ENCODE results near the gene MOK. TPM values are rescaled to one million over a fixed set of nuclear protein-coding genes. Genes with fewer than 3 reads are reported as not detected.
A peak's percentile ranks its signal among the peaks of the same experiment; 100 is the strongest.

MOK gene
- total RNA-seq, 2 experiments from 2014 or later: 2.3 to 2.5 TPM

GRCh38 chr14:102222009-102222575, 82.9 kb downstream of the MOK start:
- H3K4me3 Mint-ChIP-seq: no peak overlapping the region
- Histone ChIP-seq H3K4me1 (ENCODE audit: insufficient read depth, low read length) (peaks cover 13% of the 10 kb centered on the region), H3K36me3 (ENCODE audit: insufficient read depth, low read length) (peaks cover 14% of the 10 kb centered on the region), H3K4me3 (ENCODE audit: low read length) (no peak overlapping the region), H3K27ac (ENCODE audit: low read depth in 1 of 2, low read length in 2 of 2) (no peak overlapping the region), H3K27me3 (ENCODE audit: control insufficient read depth in 1 of 2, insufficient read depth in 2 of 2, low read length in 2 of 2) (no peaks in the 10 kb centered on the region), H3K9me3 (ENCODE audit: control insufficient read depth in 1 of 2, insufficient read depth in 1 of 2, low read length in 2 of 2) (no peaks in the 10 kb centered on the region)
- no peaks in the 10 kb centered on the region for H3K27me3 Mint-ChIP-seq
- peaks cover 18% of the 10 kb centered on the region for H3K36me3 Mint-ChIP-seq (ENCODE audit: low read depth)
- peaks cover 7% of the 10 kb centered on the region for H3K4me1 Mint-ChIP-seq (ENCODE audit: low read depth)
- TF ChIP-seq CTCF (IDR thresholded peaks at IDR 0.05): no peak
- POLR2A ChIA-PET: no interaction called here
- DNase-seq (no peak), ATAC-seq (ENCODE audit: poor library complexity) (no peak)
- no peaks in the 10 kb centered on the region for H3K9me3 Mint-ChIP-seq
- CTCF ChIA-PET: no interaction called here
- no peak overlapping the region for H3K27ac Mint-ChIP-seq
- intact Hi-C loops (cut with DNase I, micrococcal nuclease): no loop called here

GRCh38 chr14:102221026-102221425, 83.9 kb downstream of the MOK start:
- no peaks in the 10 kb centered on the region for H3K27me3 Mint-ChIP-seq
- POLR2A ChIA-PET: no interaction called here
- TF ChIP-seq CTCF (IDR thresholded peaks at IDR 0.05): no peak

GRCh38 chr14:102220031-102220430, 84.9 kb downstream of the MOK start:
- DNase-seq (no peak), ATAC-seq (ENCODE audit: poor library complexity) (no peak)
- Mint-ChIP-seq H3K27me3 (no peaks in the 10 kb centered on the region), H3K27ac (peak overlapping the region; percentile 39), H3K4me1 (ENCODE audit: low read depth) (peaks cover 7% of the 10 kb centered on the region), H3K36me3 (ENCODE audit: low read depth) (peaks cover 18% of the 10 kb centered on the region), H3K9me3 (no peaks in the 10 kb centered on the region), H3K4me3 (no peak overlapping the region)
- Histone ChIP-seq H3K36me3 (ENCODE audit: insufficient read depth, low read length) (peaks cover 22% of the 10 kb centered on the region), H3K9me3 (ENCODE audit: control insufficient read depth in 1 of 2, insufficient read depth in 1 of 2, low read length in 2 of 2) (no peaks in the 10 kb centered on the region), H3K27me3 (ENCODE audit: control insufficient read depth in 1 of 2, insufficient read depth in 2 of 2, low read length in 2 of 2) (no peaks in the 10 kb centered on the region), H3K4me1 (ENCODE audit: insufficient read depth, low read length) (peaks cover 16% of the 10 kb centered on the region), H3K4me3 (ENCODE audit: low read length) (no peak overlapping the region), H3K27ac (ENCODE audit: low read depth in 1 of 2, low read length in 2 of 2) (no peak overlapping the region)
- ChIA-PET POLR2A (no interaction called here), CTCF (interaction anchor here (1.6 kb wide), 1 partner anchor 97 kb away, joined by 3 read pairs; no protein-coding TSS in a partner anchor)
- TF ChIP-seq CTCF (IDR thresholded peaks at IDR 0.05): no peak
- intact Hi-C loops (cut with DNase I, micrococcal nuclease): no loop called here

More at GRCh38 chr14:102221026-102221425, 83.9 kb downstream of the MOK start:
- intact Hi-C loops (cut with DNase I, micrococcal nuclease): no loop called here
- Mint-ChIP-seq H3K4me1 (ENCODE audit: low read depth) (peaks cover 7% of the 10 kb centered on the region), H3K4me3 (no peak overlapping the region), H3K36me3 (ENCODE audit: low read depth) (peaks cover 18% of the 10 kb centered on the region), H3K9me3 (no peaks in the 10 kb centered on the region), H3K27ac (no peak overlapping the region)
- ATAC-seq (ENCODE audit: poor library complexity): no peak
- Histone ChIP-seq H3K36me3 (ENCODE audit: insufficient read depth, low read length) (peaks cover 14% of the 10 kb centered on the region), H3K9me3 (ENCODE audit: control insufficient read depth in 1 of 2, insufficient read depth in 1 of 2, low read length in 2 of 2) (no peaks in the 10 kb centered on the region), H3K27me3 (ENCODE audit: control insufficient read depth in 1 of 2, insufficient read depth in 2 of 2, low read length in 2 of 2) (no peaks in the 10 kb centered on the region), H3K4me3 (ENCODE audit: low read length) (no peak overlapping the region), H3K4me1 (ENCODE audit: insufficient read depth, low read length) (peaks cover 15% of the 10 kb centered on the region), H3K27ac (ENCODE audit: low read depth in 1 of 2, low read length in 2 of 2) (no peak overlapping the region)
- CTCF ChIA-PET: interaction anchor here (1.6 kb wide), 1 partner anchor 96 kb away, joined by 3 read pairs; no protein-coding TSS in a partner anchor
- DNase-seq: no peak
